HG03342 (cell line): ENCODE results near the gene TMEM178B.

ENCODE experiments used
- ATAC-seq: cut with Tn5 transposase; IDR thresholded peaks from one replicate; pipeline ENCODE4 v1.9.1; 2021; ENCODE audit warnings: mild to moderate bottlenecking, moderate library complexity; ENCODE audit not compliant: unreplicated experiment

The TMEM178B gene

GRCh38 chr7:141217938-141218337 is 144.1 kb downstream of the TMEM178B start:
- no peak for ATAC-seq

- ATAC-seq: no peak
These were observed 145.1 kb downstream of the TMEM178B start for GRCh38 chr7:141218941-141219340.

- ATAC-seq: no peak
These were observed 146.5 kb downstream of the TMEM178B start for GRCh38 chr7:141220263-141220880.

GRCh38 chr7:141221007-141221612 is 147.2 kb downstream of the TMEM178B start:
- no peak for ATAC-seq

GRCh38 chr7:141225916-141226618 is 152.2 kb downstream of the TMEM178B start:
- no peak for ATAC-seq

- ATAC-seq: no peak
These were observed 153.6 kb downstream of the TMEM178B start for GRCh38 chr7:141227454-141227853.

GRCh38 chr7:141228482-141228881 is 154.6 kb downstream of the TMEM178B start:
- no peak for ATAC-seq

GRCh38 chr7:141231018-141231792 is 157.3 kb downstream of the TMEM178B start:
- ATAC-seq: no peak

- ATAC-seq: no peak
These were observed 158.6 kb downstream of the TMEM178B start for GRCh38 chr7:141232286-141233051.

GRCh38 chr7:141234335-141235105 is 160.7 kb downstream of the TMEM178B start:
- ATAC-seq: no peak

GRCh38 chr7:141235656-141236055 is 161.8 kb downstream of the TMEM178B start:
- no peak for ATAC-seq

GRCh38 chr7:141238596-141239243 is 164.9 kb downstream of the TMEM178B start:
- ATAC-seq: no peak

- no peak for ATAC-seq
These were observed 165.8 kb downstream of the TMEM178B start for GRCh38 chr7:141239661-141240060.

GRCh38 chr7:141242568-141242967 is 168.7 kb downstream of the TMEM178B start:
- no peak for ATAC-seq

GRCh38 chr7:141243368-141243767 is 169.5 kb downstream of the TMEM178B start:
- ATAC-seq: no peak

- no peak for ATAC-seq
These were observed 170.6 kb downstream of the TMEM178B start for GRCh38 chr7:141244435-141244834.

- ATAC-seq: no peak
These were observed 172.6 kb downstream of the TMEM178B start for GRCh38 chr7:141246426-141246825.

- no peak for ATAC-seq
These were observed 177.3 kb downstream of the TMEM178B start for GRCh38 chr7:141251180-141251579.

GRCh38 chr7:141251957-141252356 is 178.1 kb downstream of the TMEM178B start:
- no peak for ATAC-seq
